H1 (cell line): ENCODE measurements around the gene TXNDC5. TPM values are rescaled to one million over a fixed set of nuclear protein-coding genes. Genes with fewer than 3 reads are reported as not detected.

Experiments used
- ASH2L ChIP-seq: fragments of 200-600, 300-600 bp; sonication (generic); IDR thresholded peaks from one replicate; pipeline ENCODE4 v1.7.1; 2017; ENCODE audit warnings: low read length
- BACH1 ChIP-seq: IDR thresholded peaks from 2 replicates; pipeline ENCODE4 v1.6.1; 2012; ENCODE audit warnings: low read length, improper control_type of control experiment
- CHD1 ChIP-seq: IDR thresholded peaks from 2 replicates; pipeline ENCODE4 v1.6.1; 2012; ENCODE audit warnings: low read depth, low read length, improper control_type of control experiment
- EGR1 ChIP-seq: IDR thresholded peaks from 2 replicates; pipeline ENCODE4 v1.6.1; 2011; ENCODE audit warnings: low read depth, low read length, borderline replicate concordance
- EZH2 ChIP-seq: fragments of 200-600 bp; sonication (generic); IDR thresholded peaks from 2 replicates; pipeline ENCODE4 v1.7.1; 2012; ENCODE audit warnings: low read depth, mild to moderate bottlenecking, moderate library complexity, low read length, inconsistent platforms; ENCODE audit not compliant: severe bottlenecking
- GABPA ChIP-seq: IDR thresholded peaks from 2 replicates; pipeline ENCODE4 v1.6.1; 2011; ENCODE audit warnings: mild to moderate bottlenecking, low read length, moderate library complexity, borderline replicate concordance; ENCODE audit not compliant: insufficient read depth
- NANOG ChIP-seq: IDR thresholded peaks from 2 replicates; pipeline ENCODE4 v1.6.1; 2011; ENCODE audit warnings: low read length, low read depth, mild to moderate bottlenecking, inconsistent platforms; ENCODE audit not compliant: insufficient read depth, poor library complexity, severe bottlenecking
- PHF8 ChIP-seq: fragments of 200-600 bp; sonication (generic); conservative IDR thresholded peaks from 2 replicates; pipeline ENCODE4 v1.7.1; 2012; ENCODE audit warnings: low read depth, mild to moderate bottlenecking, inconsistent platforms, low read length, moderate library complexity
- POLR2A ChIP-seq, 2 experiments: IDR thresholded peaks; 1 replicate in 1 of 2; 2 replicates in 1 of 2; pipeline ENCODE4 v1.6.1; 2011; ENCODE audit warnings: low read depth in 2 of 2, low read length in 2 of 2, mild to moderate bottlenecking in 2 of 2; ENCODE audit errors: control extremely low read depth in 1 of 2
- POLR2AphosphoS5 ChIP-seq: IDR thresholded peaks from 2 replicates; pipeline ENCODE4 v1.6.1; 2011; ENCODE audit warnings: low read depth, low read length
- RBBP5 ChIP-seq: IDR thresholded peaks from 2 replicates; pipeline ENCODE4 v1.7.1; 2012; ENCODE audit warnings: low read depth, mild to moderate bottlenecking, inconsistent platforms, low read length, moderate library complexity, borderline replicate concordance
- RFX5 ChIP-seq: IDR thresholded peaks from 2 replicates; pipeline ENCODE4 v1.6.1; 2011; ENCODE audit warnings: low read depth, low read length, improper control_type of control experiment, borderline replicate concordance
- SAP30 ChIP-seq: fragments of 300-600 bp; sonication (generic); IDR thresholded peaks from 2 replicates; pipeline ENCODE4 v1.7.1; 2012; ENCODE audit warnings: low read length, moderate library complexity, mild to moderate bottlenecking, inconsistent platforms; ENCODE audit not compliant: insufficient read depth, insufficient replicate concordance
- SIN3A ChIP-seq, 2 experiments: IDR thresholded peaks in 1 of 2; conservative IDR thresholded peaks in 1 of 2; 2 replicates each; pipeline ENCODE4 v1.6.1; 2011 to 2012; ENCODE audit warnings: low read length in 2 of 2, improper control_type of control experiment in 1 of 2, low read depth in 1 of 2, mild to moderate bottlenecking in 1 of 2
- SP4 ChIP-seq: IDR thresholded peaks from 2 replicates; pipeline ENCODE4 v1.6.1; 2012; ENCODE audit warnings: low read length, inconsistent platforms
- TAF7 ChIP-seq: optimal IDR thresholded peaks from 2 replicates; pipeline ENCODE3; 2011; ENCODE audit warnings: low read depth, mild to moderate bottlenecking, inconsistent platforms, low read length, moderate library complexity, borderline replicate concordance
- polyA plus RNA-seq, 7 experiments: library from polyadenylated mRNA; depleted of rRNA in 3 of 7; stranded (reverse) in 5 of 7; unstranded in 2 of 7; fragments of >200 nt in 5 of 7; fragments of 200-250 nt in 2 of 7; gene quantifications; 1 replicate in 5 of 7; 2 replicates in 1 of 7; 4 replicates in 1 of 7; pipeline versions ENCODE4 v1.2.1 to v1.2.3, GENCODE V29; 2011 to 2013; ENCODE audit warnings: missing spikeins in 2 of 7, mixed read lengths in 2 of 7
- total RNA-seq: library from RNA; stranded (reverse); fragmentation: NEBNext Ultra II Directional; extraction: Animal tissue kit (Norgen Biotek cat#: 25700); gene quantifications from 2 replicates; pipeline ENCODE4 v1.2.1, GENCODE V29; 2021
- TF ChIP-seq, protein P1 (sequence below): IDR thresholded peaks from 2 replicates; pipeline ENCODE4 v1.6.1; 2012; ENCODE audit warnings: inconsistent platforms
- TF ChIP-seq, protein P2 (sequence below): IDR thresholded peaks from 2 replicates; pipeline ENCODE4 v1.6.1; 2012; ENCODE audit warnings: inconsistent platforms

Gene TXNDC5
- total and polyA plus RNA-seq, 2 of the 8 experiments (the other 6 are each of a cell fraction or from before 2014, with no cell fraction given) = 114 to 172 TPM

DNA sequence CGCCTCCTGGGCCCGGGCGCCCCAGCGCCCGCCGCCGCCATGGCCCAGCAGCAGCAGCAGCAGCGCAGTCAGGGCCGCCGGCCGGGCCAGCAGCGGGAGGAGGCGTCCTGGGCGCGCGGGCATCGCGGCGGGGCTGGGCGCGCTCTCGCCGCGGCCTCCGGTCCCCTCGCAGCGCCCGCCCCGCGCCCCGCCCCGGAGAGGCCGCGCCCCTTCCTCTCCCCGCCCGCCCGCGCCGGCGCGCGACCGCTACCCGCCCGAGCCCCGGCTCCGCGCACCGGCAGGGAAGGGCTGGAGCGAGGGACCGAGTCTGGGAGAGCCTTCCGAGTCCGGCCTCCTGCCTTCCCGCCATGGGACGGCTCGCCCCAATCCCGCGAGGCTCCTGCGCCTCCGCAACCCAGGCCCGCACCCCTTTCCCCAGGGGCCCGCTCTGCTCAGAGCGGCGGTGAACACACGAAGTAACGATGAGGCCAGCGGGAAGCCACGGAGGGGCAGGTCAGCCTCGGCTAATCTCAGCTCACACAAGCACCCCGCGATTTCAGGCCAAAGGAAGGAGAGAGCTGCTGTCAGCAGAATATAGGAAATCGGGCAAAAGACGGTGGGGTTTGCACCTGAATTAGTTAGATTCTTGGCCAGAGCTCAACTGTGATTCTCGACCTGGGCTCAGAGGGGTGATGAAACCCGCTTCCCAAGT, at the start of gene TXNDC5 (continued):
- no peak for TF ChIP-seq EGR1
- TF ChIP-seq POLR2AphosphoS5 = peak; percentile 63
- no peak for TF ChIP-seq EZH2
- TF ChIP-seq RBBP5 = peak; percentile 49; the same call in 1 of the 2 replicates
- TF ChIP-seq PHF8 = peak; percentile 33; the same call in 1 of the 2 replicates
- no peak for TF ChIP-seq SP4
- TF ChIP-seq, protein P1, sequence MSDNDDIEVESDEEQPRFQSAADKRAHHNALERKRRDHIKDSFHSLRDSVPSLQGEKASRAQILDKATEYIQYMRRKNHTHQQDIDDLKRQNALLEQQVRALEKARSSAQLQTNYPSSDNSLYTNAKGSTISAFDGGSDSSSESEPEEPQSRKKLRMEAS = peak; percentile 61
- TF ChIP-seq RFX5 = no peak
- TF ChIP-seq SIN3A (conservative IDR thresholded peaks at IDR 0.05 in 1 of 2, IDR thresholded peaks at IDR 0.05 in 1 of 2; ENCODE audit: low read depth in 1 of 2, low read length in 2 of 2) = 0 out of 4 replicates have a peak, but pooled peaks of 1 of the 2 experiments have one; percentile 41
- no peak for TF ChIP-seq SAP30
- TF ChIP-seq CHD1 = no peak
- peak; percentile 59 to 67 for TF ChIP-seq POLR2A (IDR thresholded peaks at IDR 0.05; ENCODE audit: control extremely low read depth in 1 of 2, low read depth in 2 of 2, low read length in 2 of 2)
- no peak for TF ChIP-seq BACH1
- TF ChIP-seq GABPA = no peak
- TF ChIP-seq ASH2L = peak; percentile 32
- TF ChIP-seq, protein P2, sequence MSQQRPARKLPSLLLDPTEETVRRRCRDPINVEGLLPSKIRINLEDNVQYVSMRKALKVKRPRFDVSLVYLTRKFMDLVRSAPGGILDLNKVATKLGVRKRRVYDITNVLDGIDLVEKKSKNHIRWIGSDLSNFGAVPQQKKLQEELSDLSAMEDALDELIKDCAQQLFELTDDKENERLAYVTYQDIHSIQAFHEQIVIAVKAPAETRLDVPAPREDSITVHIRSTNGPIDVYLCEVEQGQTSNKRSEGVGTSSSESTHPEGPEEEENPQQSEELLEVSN = peak; percentile 82
- no peak for TF ChIP-seq NANOG
- TF ChIP-seq TAF7 = peak; percentile 30
